Brain microvascular endothelial cell (primary cell): ENCODE data around the gene CCDC88A.
A peak's percentile ranks its signal among the peaks of the same experiment; 100 is the strongest.

Experiments used
- DNase-seq: peaks from one replicate; pipeline ENCODE4 v3.0.0-alpha.2; 2020
- H3K27ac ChIP-seq: fragments of 250-450 bp; sonication (Bioruptor Pico); 2 replicates; pipeline ENCODE4 v1.5.1; 2020; ENCODE audit warnings: mild to moderate bottlenecking, moderate library complexity
- H3K27me3 ChIP-seq: fragments of 250-450 bp; sonication (Bioruptor Pico); replicated peaks from 2 replicates; pipeline ENCODE4 v1.5.1; 2020; ENCODE audit warnings: mild to moderate bottlenecking
- H3K36me3 ChIP-seq: fragments of 250-450 bp; sonication (Bioruptor Pico); replicated peaks from 2 replicates; pipeline ENCODE4 v1.5.1; 2020; ENCODE audit warnings: mild to moderate bottlenecking
- H3K4me3 ChIP-seq: 2 replicates; pipeline ENCODE4 v1.5.1; 2011; ENCODE audit warnings: low read depth, mild to moderate bottlenecking, control low read depth, low read length, moderate library complexity
- in situ Hi-C: cut with HindIII; loops from 2 replicates; pipeline ENCODE4 v1.10.0; 2017; ENCODE audit warnings: low sequenced_read_pairs, low pct_ligation_motif_present
- TF ChIP-seq, protein P1 (sequence below): IDR thresholded peaks from 2 replicates; pipeline ENCODE4 v1.5.1; 2011; ENCODE audit warnings: low read depth, mild to moderate bottlenecking, moderate library complexity, low read length, control low read depth, inconsistent platforms; ENCODE audit errors: missing control alignments

The CCDC88A gene

DNA sequence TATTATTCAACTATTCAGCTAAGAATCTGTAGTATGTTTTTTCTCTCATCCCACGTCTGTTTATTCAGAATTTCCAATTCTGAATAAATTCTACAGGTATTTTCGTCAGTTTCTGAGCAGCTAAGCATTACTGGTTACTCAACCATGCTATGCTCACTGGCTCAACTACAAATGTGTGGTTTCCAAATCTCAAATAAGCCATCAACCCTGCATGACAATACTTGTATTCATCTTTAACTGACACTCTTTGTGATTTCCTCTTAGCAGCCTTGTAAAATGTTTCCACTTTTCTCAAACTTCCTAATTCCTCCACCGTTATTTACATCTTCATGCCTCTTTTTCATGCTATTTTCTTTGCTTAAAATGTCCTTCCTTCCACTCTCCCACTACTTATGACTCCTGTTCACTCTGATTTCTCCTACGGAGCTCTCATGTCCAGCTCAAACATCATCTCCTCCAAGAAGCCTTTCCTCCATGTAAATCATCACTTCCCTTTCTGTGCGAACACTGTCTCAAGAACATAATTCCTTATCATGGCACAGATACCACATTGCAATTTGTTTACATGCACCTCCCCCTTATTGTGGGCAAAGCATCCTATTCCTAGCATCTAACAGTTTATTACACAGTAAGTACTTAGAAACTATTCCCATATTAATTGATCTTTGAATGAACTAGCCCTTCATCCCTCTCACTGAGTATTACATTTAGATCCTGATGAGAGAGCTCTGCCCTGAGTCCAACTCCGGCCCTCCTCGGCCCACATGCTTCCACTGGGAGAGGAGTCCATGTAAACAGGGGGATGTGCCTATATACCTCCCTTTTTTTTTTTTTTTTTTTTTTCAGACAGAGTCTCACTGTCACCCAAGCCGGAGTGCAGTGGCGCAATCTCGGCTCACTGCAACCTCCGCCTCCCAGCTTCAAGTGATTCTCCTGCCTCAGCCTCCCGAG lies 10.5 kb downstream of the CCDC88A start:
- TF ChIP-seq, protein P1, sequence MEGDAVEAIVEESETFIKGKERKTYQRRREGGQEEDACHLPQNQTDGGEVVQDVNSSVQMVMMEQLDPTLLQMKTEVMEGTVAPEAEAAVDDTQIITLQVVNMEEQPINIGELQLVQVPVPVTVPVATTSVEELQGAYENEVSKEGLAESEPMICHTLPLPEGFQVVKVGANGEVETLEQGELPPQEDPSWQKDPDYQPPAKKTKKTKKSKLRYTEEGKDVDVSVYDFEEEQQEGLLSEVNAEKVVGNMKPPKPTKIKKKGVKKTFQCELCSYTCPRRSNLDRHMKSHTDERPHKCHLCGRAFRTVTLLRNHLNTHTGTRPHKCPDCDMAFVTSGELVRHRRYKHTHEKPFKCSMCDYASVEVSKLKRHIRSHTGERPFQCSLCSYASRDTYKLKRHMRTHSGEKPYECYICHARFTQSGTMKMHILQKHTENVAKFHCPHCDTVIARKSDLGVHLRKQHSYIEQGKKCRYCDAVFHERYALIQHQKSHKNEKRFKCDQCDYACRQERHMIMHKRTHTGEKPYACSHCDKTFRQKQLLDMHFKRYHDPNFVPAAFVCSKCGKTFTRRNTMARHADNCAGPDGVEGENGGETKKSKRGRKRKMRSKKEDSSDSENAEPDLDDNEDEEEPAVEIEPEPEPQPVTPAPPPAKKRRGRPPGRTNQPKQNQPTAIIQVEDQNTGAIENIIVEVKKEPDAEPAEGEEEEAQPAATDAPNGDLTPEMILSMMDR = no peak
- Histone ChIP-seq H3K4me3 (no peak overlapping the region), H3K36me3 (peaks cover 5% of the 10 kb centered on the region), H3K27ac (peak overlapping the region; percentile 20), H3K27me3 (no peaks in the 10 kb centered on the region)
- no peak for DNase-seq
- in situ Hi-C loops = no loop called here

DNA sequence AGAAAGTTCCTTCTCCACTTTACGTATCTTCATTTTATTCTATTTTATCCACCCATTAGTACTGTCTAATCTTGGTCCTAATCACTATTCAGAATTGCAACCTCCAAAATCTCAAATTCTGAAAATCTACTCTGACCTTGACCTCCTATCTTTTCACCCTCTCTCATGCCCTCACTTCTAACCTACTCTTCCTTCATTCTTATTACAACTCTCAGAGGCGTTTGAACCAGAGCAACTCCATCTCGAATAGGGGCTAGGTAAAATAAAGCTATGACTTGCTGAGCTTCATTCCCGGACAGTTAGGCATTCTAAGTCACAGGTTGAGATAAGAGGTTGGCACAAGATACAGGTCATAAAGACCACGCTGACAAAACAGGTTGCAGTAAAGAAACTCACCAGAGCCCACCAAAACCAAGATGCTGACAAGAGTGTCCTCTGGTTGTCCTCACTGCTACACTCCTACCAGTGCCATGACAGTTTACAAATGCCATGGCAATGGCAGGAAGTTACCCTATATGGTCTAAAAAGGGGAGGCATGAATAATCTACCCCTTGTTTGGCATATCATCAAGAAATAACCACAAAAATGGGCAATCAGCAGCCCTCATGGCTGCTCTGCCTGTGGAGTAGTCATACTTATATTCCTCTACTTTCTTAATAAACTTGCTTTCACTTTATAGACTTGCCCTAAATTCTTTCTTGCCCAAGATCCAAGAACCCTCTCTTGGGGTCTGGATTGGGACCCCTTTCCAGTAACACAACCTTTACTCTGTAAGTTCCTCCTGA lies 11.4 kb downstream of the CCDC88A start:
- peak overlapping the region; percentile 20 for H3K27ac ChIP-seq
- DNase-seq = no peak
- TF ChIP-seq, protein P1 = no peak
- in situ Hi-C loops = no loop called here
- H3K27me3 ChIP-seq = no peaks in the 10 kb centered on the region
- H3K36me3 ChIP-seq = peaks cover 8% of the 10 kb centered on the region
- H3K4me3 ChIP-seq = no peak overlapping the region

DNA sequence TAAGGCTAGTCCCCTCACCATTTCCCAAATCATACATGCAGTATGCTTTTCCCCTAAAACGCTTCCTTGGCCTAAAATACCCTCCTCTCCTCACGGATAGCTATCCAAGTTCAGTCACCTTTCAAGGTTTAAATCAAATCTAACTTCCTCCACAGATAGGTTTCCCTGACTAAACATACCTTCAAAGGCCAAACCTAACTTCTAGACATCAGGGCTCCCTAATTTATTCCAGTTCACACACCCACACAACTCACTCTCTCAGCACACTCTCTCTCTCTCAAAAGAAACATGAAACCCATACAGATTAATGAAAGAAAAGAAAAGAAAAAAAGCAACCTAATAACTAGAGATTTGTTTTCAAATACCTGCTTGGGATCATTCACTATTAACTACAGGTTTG lies 14.5 kb downstream of the CCDC88A start:
- H3K36me3 ChIP-seq = peaks cover 8% of the 10 kb centered on the region
- no peak overlapping the region for H3K4me3 ChIP-seq
- no peaks in the 10 kb centered on the region for H3K27me3 ChIP-seq
- no peak for DNase-seq
- no peak overlapping the region for H3K27ac ChIP-seq
- TF ChIP-seq, protein P1 = no peak
- in situ Hi-C loops = no loop called here

DNA sequence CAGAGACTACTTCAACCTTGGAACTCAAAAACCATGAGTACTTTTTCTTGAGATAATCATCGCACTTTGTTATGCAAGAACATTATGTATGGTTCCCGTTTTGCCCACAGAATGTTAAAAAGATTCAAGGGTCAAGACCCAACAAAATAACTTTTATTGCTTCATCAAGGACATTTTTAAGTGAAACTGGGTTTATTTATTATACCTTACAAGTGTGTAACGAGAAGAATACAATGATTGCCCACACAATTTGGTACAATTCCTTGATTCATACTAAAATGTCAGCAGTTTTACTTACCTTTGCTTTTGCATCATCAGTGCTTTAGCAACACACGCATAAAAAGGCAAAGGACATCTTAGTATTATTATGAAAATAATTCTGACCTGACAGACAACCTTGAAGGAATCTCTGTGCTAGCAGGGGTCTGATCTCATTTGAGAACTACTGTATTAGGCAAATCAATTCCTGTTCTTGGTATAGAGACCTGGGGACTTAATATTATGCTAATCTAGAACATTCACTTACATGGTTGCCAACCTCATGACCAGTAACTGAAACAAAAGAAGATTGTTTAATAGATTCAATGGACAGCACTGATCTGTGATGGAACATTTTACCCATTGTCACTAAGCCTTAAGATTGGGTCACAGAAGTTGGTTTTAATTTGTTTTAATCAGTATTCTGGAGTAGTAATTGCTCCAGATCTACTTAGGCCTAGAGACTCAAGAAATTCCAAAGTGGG lies 16.2 kb downstream of the CCDC88A start:
- peaks cover 8% of the 10 kb centered on the region for H3K36me3 ChIP-seq
- no peak for DNase-seq
- no peak overlapping the region for H3K27ac ChIP-seq
- H3K4me3 ChIP-seq = no peak overlapping the region
- H3K27me3 ChIP-seq = no peaks in the 10 kb centered on the region
- in situ Hi-C loops = no loop called here
- TF ChIP-seq, protein P1 = no peak

DNA sequence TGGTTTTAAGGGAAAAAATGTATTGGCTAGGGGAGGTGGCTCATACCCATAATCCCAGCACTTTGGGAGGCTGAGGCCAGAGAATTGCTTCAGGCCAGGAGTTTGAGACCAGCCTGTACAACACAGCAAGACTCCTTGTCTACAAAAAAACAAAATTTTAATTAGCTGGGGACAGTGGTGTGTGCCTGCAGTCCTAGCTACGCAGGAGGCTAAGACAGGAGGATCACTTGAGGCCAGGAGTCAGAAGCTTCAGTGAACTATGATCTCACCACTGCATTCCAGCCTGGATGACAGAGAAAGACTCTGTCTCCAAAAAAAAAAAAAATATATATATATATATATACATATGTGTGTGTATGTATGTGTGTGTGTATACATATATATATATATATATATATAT lies 18.5 kb downstream of the CCDC88A start:
- in situ Hi-C loops = no loop called here
- H3K36me3 ChIP-seq = peaks cover 8% of the 10 kb centered on the region
- TF ChIP-seq, protein P1 = no peak
- DNase-seq = no peak
- H3K4me3 ChIP-seq = no peak overlapping the region
- no peak overlapping the region for H3K27ac ChIP-seq
- no peaks in the 10 kb centered on the region for H3K27me3 ChIP-seq
